Astrocyte (in vitro differentiated cells and primary cell): ENCODE data around the gene ANKS1A. TPM values are rescaled to one million over a fixed set of nuclear protein-coding genes. Genes with fewer than 3 reads are reported as not detected.

ENCODE experiments used
- DNase-seq: peaks from one replicate; pipeline ENCODE4 v3.0.0-alpha.2; 2010; ENCODE audit warnings: low read depth
- FAIRE-seq: peaks from 2 replicates; lab custom pipeline; 2011; peaks lifted over from hg19 to GRCh38; lab: Jason Lieb, UNC
- H2AFZ ChIP-seq: 2 replicates; pipeline ENCODE4 v1.6.0; 2012; ENCODE audit warnings: low read depth, low read length, inconsistent platforms
- H3K27ac ChIP-seq: 2 replicates; pipeline ENCODE4 v1.5.1; 2011; ENCODE audit warnings: low read depth, low read length, inconsistent platforms
- H3K27me3 ChIP-seq: 2 replicates; pipeline ENCODE4 v1.6.0; 2011; ENCODE audit warnings: low read length, inconsistent platforms; ENCODE audit not compliant: insufficient read depth
- H3K36me3 ChIP-seq: 2 replicates; pipeline ENCODE4 v1.5.1; 2011; ENCODE audit warnings: low read length, inconsistent platforms; ENCODE audit not compliant: insufficient read depth
- H3K4me1 ChIP-seq: 2 replicates; pipeline ENCODE4 v1.5.1; 2011; ENCODE audit warnings: low read length, inconsistent platforms; ENCODE audit not compliant: insufficient read depth
- H3K4me2 ChIP-seq: 2 replicates; pipeline ENCODE4 v1.6.0; 2012; ENCODE audit warnings: low read length, inconsistent platforms
- H3K4me3 ChIP-seq: 2 replicates; pipeline ENCODE4 v1.5.1; 2011; ENCODE audit warnings: low read depth, mild to moderate bottlenecking, low read length, inconsistent platforms; ENCODE audit not compliant: insufficient read depth
- H3K79me2 ChIP-seq: 2 replicates; pipeline ENCODE4 v1.6.0; 2012; ENCODE audit warnings: mild to moderate bottlenecking, low read length, inconsistent platforms; ENCODE audit not compliant: insufficient read depth
- H3K9ac ChIP-seq: 2 replicates; pipeline ENCODE4 v1.6.0; 2012; ENCODE audit warnings: mild to moderate bottlenecking, low read length, inconsistent platforms
- H3K9me3 ChIP-seq: 2 replicates; pipeline ENCODE4 v1.5.1; 2012; ENCODE audit warnings: low read depth, mild to moderate bottlenecking, low read length, inconsistent platforms; ENCODE audit not compliant: insufficient read depth
- H4K20me1 ChIP-seq: 2 replicates; pipeline ENCODE4 v1.6.0; 2012; ENCODE audit warnings: low read length, inconsistent platforms; ENCODE audit not compliant: insufficient read depth
- H3K27ac Mint-ChIP-seq: one replicate; pipeline ENCODE4 v1.8.0; 2021; ENCODE audit warnings: mild to moderate bottlenecking, mixed read lengths; ENCODE audit not compliant: unreplicated experiment
- H3K27me3 Mint-ChIP-seq: one replicate; pipeline ENCODE4 v1.8.0; 2021; ENCODE audit warnings: low read depth, mixed read lengths; ENCODE audit not compliant: unreplicated experiment
- H3K36me3 Mint-ChIP-seq: one replicate; pipeline ENCODE4 v1.8.0; 2021; ENCODE audit warnings: low read depth, mixed read lengths; ENCODE audit not compliant: unreplicated experiment
- H3K4me1 Mint-ChIP-seq: one replicate; pipeline ENCODE4 v1.8.0; 2021; ENCODE audit warnings: low read depth, mixed read lengths; ENCODE audit not compliant: unreplicated experiment
- H3K4me3 Mint-ChIP-seq: one replicate; pipeline ENCODE4 v1.8.0; 2021; ENCODE audit warnings: mild to moderate bottlenecking, moderate library complexity, mixed read lengths; ENCODE audit not compliant: unreplicated experiment
- H3K9me3 Mint-ChIP-seq: one replicate; pipeline ENCODE4 v1.8.0; 2021; ENCODE audit warnings: mild to moderate bottlenecking, mixed read lengths; ENCODE audit not compliant: unreplicated experiment
- CTCF ChIP-seq: IDR thresholded peaks from 2 replicates; pipeline ENCODE4 v1.5.1; 2011; ENCODE audit warnings: low read depth, mild to moderate bottlenecking, inconsistent platforms, low read length, moderate library complexity; ENCODE audit not compliant: insufficient read depth
- EZH2 ChIP-seq: IDR thresholded peaks from 2 replicates; pipeline ENCODE4 v1.6.1; 2012; ENCODE audit warnings: mild to moderate bottlenecking, low read length, inconsistent platforms; ENCODE audit not compliant: insufficient read depth
- total RNA-seq: library from RNA; stranded (reverse); gene quantifications from 2 replicates; pipeline ENCODE4 v1.2.1, GENCODE V29; 2021

Gene ANKS1A
- total RNA-seq, 1 donor from 2014 or later, result 18.0 TPM

GRCh38 chr6:34864007-34864406 is 25.0 kb upstream of the ANKS1A start:
- TF ChIP-seq CTCF (no peak), EZH2 (no peak)
- Histone ChIP-seq H3K4me2 (no peak overlapping the region), H3K27ac (no peak overlapping the region), H3K9me3 (no peaks in the 10 kb centered on the region), H3K79me2 (no peaks in the 10 kb centered on the region), H3K27me3 (no peaks in the 10 kb centered on the region), H3K4me1 (no peaks in the 10 kb centered on the region), H2AFZ (no peak overlapping the region), H3K36me3 (no peaks in the 10 kb centered on the region), H4K20me1 (no peaks in the 10 kb centered on the region), H3K9ac (no peak overlapping the region), H3K4me3 (no peak overlapping the region)
- DNase-seq (no peak), FAIRE-seq (no peak)
- Mint-ChIP-seq H3K27me3 (no peaks in the 10 kb centered on the region), H3K36me3 (peaks cover 20% of the 10 kb centered on the region), H3K4me1 (peaks cover 4% of the 10 kb centered on the region), H3K4me3 (no peak overlapping the region), H3K9me3 (no peaks in the 10 kb centered on the region), H3K27ac (no peak overlapping the region)

DNA sequence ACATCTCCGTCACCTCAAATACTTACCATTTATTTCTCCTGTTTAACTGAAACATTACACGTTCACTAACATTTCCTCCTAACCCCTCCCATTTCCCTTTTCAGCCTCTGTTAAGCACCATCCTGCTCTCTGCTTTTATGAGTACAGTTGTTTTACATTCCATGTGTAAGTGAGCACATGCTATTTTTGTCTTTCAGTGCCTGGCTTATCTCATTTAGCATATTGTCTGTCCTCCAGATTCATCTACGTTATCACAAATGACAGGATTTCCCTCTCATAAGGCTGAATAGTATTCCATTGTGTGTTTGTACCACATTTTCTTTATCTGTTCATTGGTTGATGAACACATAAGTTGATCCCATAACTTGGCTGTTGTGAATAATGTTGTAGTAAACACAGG is 23.9 kb upstream of the ANKS1A start:
- H3K4me1 Mint-ChIP-seq, result peaks cover 2% of the 10 kb centered on the region
- H3K36me3 Mint-ChIP-seq, result peaks cover 24% of the 10 kb centered on the region
- H3K9ac ChIP-seq, result no peak overlapping the region
- H3K4me3 ChIP-seq, result no peak overlapping the region
- no peaks in the 10 kb centered on the region for H4K20me1 ChIP-seq
- no peaks in the 10 kb centered on the region for H3K27me3 ChIP-seq
- H3K27me3 Mint-ChIP-seq, result no peaks in the 10 kb centered on the region
- TF ChIP-seq CTCF (no peak), EZH2 (no peak)
- H3K4me3 Mint-ChIP-seq, result no peak overlapping the region
- no peak overlapping the region for H2AFZ ChIP-seq
- H3K9me3 ChIP-seq, result no peaks in the 10 kb centered on the region
- DNase-seq, result no peak
- H3K4me2 ChIP-seq, result no peak overlapping the region
- no peak overlapping the region for H3K27ac Mint-ChIP-seq
- H3K36me3 ChIP-seq, result no peaks in the 10 kb centered on the region
- no peak for FAIRE-seq
- H3K27ac ChIP-seq, result no peak overlapping the region
- H3K4me1 ChIP-seq, result no peaks in the 10 kb centered on the region
- H3K9me3 Mint-ChIP-seq, result no peaks in the 10 kb centered on the region
- no peaks in the 10 kb centered on the region for H3K79me2 ChIP-seq

DNA sequence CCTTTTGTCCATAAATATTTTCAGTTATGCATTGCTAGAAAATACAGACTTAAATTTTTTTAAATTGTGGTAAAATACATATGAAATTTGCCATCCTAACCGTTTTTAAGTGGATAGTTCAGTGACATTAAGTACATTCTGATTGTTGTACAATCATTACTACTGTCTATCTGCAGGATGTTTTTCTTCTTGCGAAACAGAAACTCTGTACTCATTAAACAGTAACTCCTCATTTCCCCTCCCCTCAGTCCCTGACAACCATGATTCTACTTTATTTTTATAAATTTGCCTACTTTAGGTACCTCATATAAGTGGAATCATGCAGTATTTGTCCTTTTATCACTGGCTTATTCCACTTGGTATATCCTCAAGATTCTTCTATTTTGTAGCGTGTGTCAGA is 22.5 kb upstream of the ANKS1A start:
- no peaks in the 10 kb centered on the region for H3K27me3 Mint-ChIP-seq
- Histone ChIP-seq H3K9ac (no peak overlapping the region), H3K9me3 (no peaks in the 10 kb centered on the region), H3K79me2 (no peaks in the 10 kb centered on the region), H3K36me3 (no peaks in the 10 kb centered on the region), H4K20me1 (peaks cover 3% of the 10 kb centered on the region), H2AFZ (no peak overlapping the region), H3K4me3 (no peak overlapping the region), H3K27me3 (no peaks in the 10 kb centered on the region), H3K4me1 (no peaks in the 10 kb centered on the region), H3K27ac (no peak overlapping the region), H3K4me2 (no peak overlapping the region)
- no peak overlapping the region for H3K27ac Mint-ChIP-seq
- H3K4me3 Mint-ChIP-seq, result no peak overlapping the region
- FAIRE-seq (no peak), DNase-seq (no peak)
- peaks cover 2% of the 10 kb centered on the region for H3K4me1 Mint-ChIP-seq
- no peaks in the 10 kb centered on the region for H3K9me3 Mint-ChIP-seq
- peaks cover 32% of the 10 kb centered on the region for H3K36me3 Mint-ChIP-seq
- TF ChIP-seq CTCF (no peak), EZH2 (no peak)
